SH-SY5Y (cell line): Measurements from ENCODE around the gene PTPRK.

Experiments
- GATA2 ChIP-seq: IDR thresholded peaks from 2 replicates; pipeline ENCODE4 v1.6.1; 2011; ENCODE audit warnings: mild to moderate bottlenecking, low read depth, low read length
- GATA3 ChIP-seq: IDR thresholded peaks from 2 replicates; pipeline ENCODE4 v1.6.1; 2011; ENCODE audit warnings: low read depth, mild to moderate bottlenecking, low read length, moderate library complexity

DNA sequence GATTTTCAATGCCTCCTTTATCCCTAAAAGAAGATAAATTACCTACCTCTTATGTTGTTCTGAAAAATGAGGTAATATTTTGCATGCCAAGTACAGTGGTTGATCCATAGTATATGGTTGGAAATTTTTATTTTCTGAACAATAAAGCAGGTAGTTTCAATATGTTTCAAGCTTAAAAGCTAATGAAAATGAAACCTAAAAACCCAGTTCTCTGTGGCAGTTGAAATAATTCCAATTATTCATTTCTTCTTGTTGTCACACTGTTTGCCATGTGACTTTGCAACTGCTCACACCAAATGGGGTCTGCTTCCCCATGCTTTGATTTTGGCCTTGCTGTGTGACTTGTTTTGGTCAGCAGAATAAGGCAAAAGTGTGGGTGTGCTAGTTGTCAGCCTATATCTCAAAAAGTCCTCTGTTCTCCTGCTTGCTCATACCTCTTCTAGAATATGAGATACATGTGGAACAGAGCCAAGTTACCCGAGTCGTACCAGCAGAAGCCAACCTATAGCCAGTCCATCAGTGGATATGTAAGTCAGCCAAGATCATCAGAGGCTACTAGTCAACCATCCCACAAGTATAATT lies 422.3 kb downstream of the PTPRK start:
- no peak for TF ChIP-seq GATA2
- TF ChIP-seq GATA3: no peak
